HEK293 (cell line): ENCODE data around the gene PPARG.
"Not testable (repeated sequence)": the region's sequence is repeated elsewhere in the genome, so short reads cannot be mapped to it uniquely, and the experiment has no call there.

ENCODE experiments used
- CTCF ChIA-PET: fragments of 350-600 bp; formaldehyde crosslinking; extraction: SDS; loops from one replicate; lab custom pipeline; 2021; ENCODE audit warnings: antibody characterized with exemption; lab: Yijun Ruan, JAX
- POLR2A ChIA-PET: fragments of 300-600 bp; formaldehyde crosslinking; extraction: SDS; loops from one replicate; lab custom pipeline; 2020; ENCODE audit warnings: antibody characterized with exemption, inconsistent platforms; lab: Yijun Ruan, JAX
- H3K27ac ChIP-seq: fragments of 200-500 bp; sonication (Bioruptor generic); 2 replicates; pipeline ENCODE4 v1.5.1; 2014; ENCODE audit warnings: low read depth, low read length, control low read depth, inconsistent platforms; ENCODE audit errors: extremely low read depth
- H3K36me3 ChIP-seq, 2 experiments: fragments of 200-500 bp in 1 of 2; sonication (Bioruptor generic) in 1 of 2; 1 replicate in 1 of 2; 2 replicates in 1 of 2; pipeline ENCODE4 v1.5.1; 2014 to 2017; ENCODE audit warnings: inconsistent platforms in 2 of 2, low read length in 2 of 2; ENCODE audit not compliant: control insufficient read depth in 2 of 2, insufficient read depth in 1 of 2
- H3K4me1 ChIP-seq: fragments of 200-500 bp; sonication (Bioruptor generic); 2 replicates; pipeline ENCODE4 v1.5.1; 2014; ENCODE audit warnings: mild to moderate bottlenecking, low read length, inconsistent platforms; ENCODE audit not compliant: control insufficient read depth, insufficient read depth
- H3K4me3 ChIP-seq: 2 replicates; pipeline ENCODE4 v1.5.1; 2011; ENCODE audit warnings: low read depth, mild to moderate bottlenecking, control low read depth, low read length, moderate library complexity
- H3K9me3 ChIP-seq: fragments of 200-500 bp; sonication (Bioruptor generic); 2 replicates; pipeline ENCODE4 v1.5.1; 2014; ENCODE audit warnings: low read depth, low read length, inconsistent platforms; ENCODE audit not compliant: control insufficient read depth, insufficient read depth
- BCL11B ChIP-seq: fragments of 450-650 bp; formaldehyde crosslinking; IDR thresholded peaks from 2 replicates; pipeline ENCODE4 v1.5.1; 2016; ENCODE audit warnings: low read depth, missing biosample characterization, missing genetic modification characterization
- KLF8 ChIP-seq: fragments of 450-650 bp; formaldehyde crosslinking; IDR thresholded peaks from 2 replicates; pipeline ENCODE4 v1.5.1; 2016; ENCODE audit warnings: missing biosample characterization, missing genetic modification characterization
- PRDM1 ChIP-seq: fragments of 450-650 bp; formaldehyde crosslinking; IDR thresholded peaks from 2 replicates; pipeline ENCODE4; 2016; ENCODE audit warnings: missing biosample characterization, missing genetic modification characterization
- RBAK ChIP-seq: fragments of 450-650 bp; formaldehyde crosslinking; IDR thresholded peaks from 2 replicates; pipeline ENCODE4 v1.5.1; 2016; ENCODE audit warnings: missing biosample characterization, missing genetic modification characterization
- REPIN1 ChIP-seq: fragments of 450-650 bp; formaldehyde crosslinking; IDR thresholded peaks from 2 replicates; pipeline ENCODE4 v1.5.1; 2017; ENCODE audit warnings: missing biosample characterization, missing genetic modification characterization, low read depth
- ZNF121 ChIP-seq: fragments of 450-650 bp; formaldehyde crosslinking; IDR thresholded peaks from 2 replicates; pipeline ENCODE4 v1.5.1; 2016; ENCODE audit warnings: missing biosample characterization, missing genetic modification characterization
- ZNF23 ChIP-seq: fragments of 450-650 bp; formaldehyde crosslinking; IDR thresholded peaks from 2 replicates; pipeline ENCODE4 v1.5.1; 2016; ENCODE audit warnings: missing biosample characterization, missing genetic modification characterization, borderline replicate concordance
- ZNF24 ChIP-seq: fragments of 450-650 bp; formaldehyde crosslinking; IDR thresholded peaks from 2 replicates; pipeline ENCODE4 v1.5.1; 2016; ENCODE audit warnings: missing biosample characterization, missing genetic modification characterization
- ZNF311 ChIP-seq: fragments of 450-650 bp; formaldehyde crosslinking; IDR thresholded peaks from 2 replicates; pipeline ENCODE4 v1.5.1; 2017; ENCODE audit warnings: missing biosample characterization, missing genetic modification characterization, borderline replicate concordance
- ZNF366 ChIP-seq: fragments of 450-650 bp; formaldehyde crosslinking; conservative IDR thresholded peaks from 2 replicates; pipeline ENCODE4 v1.5.1; 2016; ENCODE audit warnings: missing biosample characterization, missing genetic modification characterization
- ZNF398 ChIP-seq: fragments of 450-650 bp; formaldehyde crosslinking; IDR thresholded peaks from 2 replicates; pipeline ENCODE4 v1.5.1; 2017; ENCODE audit warnings: missing biosample characterization, missing genetic modification characterization
- ZNF423 ChIP-seq: fragments of 450-650 bp; formaldehyde crosslinking; IDR thresholded peaks from 2 replicates; pipeline ENCODE4 v1.5.1; 2016; ENCODE audit warnings: missing biosample characterization, missing genetic modification characterization
- ZNF433 ChIP-seq: fragments of 450-650 bp; formaldehyde crosslinking; IDR thresholded peaks from 2 replicates; pipeline ENCODE4 v1.5.1; 2016; ENCODE audit warnings: missing biosample characterization, missing genetic modification characterization, low read depth
- ZNF473 ChIP-seq: fragments of 450-650 bp; formaldehyde crosslinking; IDR thresholded peaks from 2 replicates; pipeline ENCODE4 v1.5.1; 2017; ENCODE audit warnings: missing biosample characterization, missing genetic modification characterization
- ZNF529 ChIP-seq: fragments of 450-650 bp; formaldehyde crosslinking; IDR thresholded peaks from 2 replicates; pipeline ENCODE4 v1.5.1; 2017; ENCODE audit warnings: missing genetic modification characterization, missing biosample characterization; ENCODE audit not compliant: insufficient replicate concordance
- TF ChIP-seq, protein P1 (sequence below): fragments of 450-650 bp; formaldehyde crosslinking; IDR thresholded peaks from 2 replicates; pipeline ENCODE4 v1.5.1; 2016; ENCODE audit warnings: missing biosample characterization, missing genetic modification characterization
- TF ChIP-seq, protein P2 (sequence below): fragments of 450-650 bp; formaldehyde crosslinking; IDR thresholded peaks from 2 replicates; pipeline ENCODE4 v1.5.1; 2017; ENCODE audit warnings: missing biosample characterization, missing genetic modification characterization
- TF ChIP-seq, protein P3 (sequence below): fragments of 450-650 bp; formaldehyde crosslinking; IDR thresholded peaks from 2 replicates; pipeline ENCODE4 v1.5.1; 2016; ENCODE audit warnings: missing biosample characterization, missing genetic modification characterization

The PPARG gene

DNA sequence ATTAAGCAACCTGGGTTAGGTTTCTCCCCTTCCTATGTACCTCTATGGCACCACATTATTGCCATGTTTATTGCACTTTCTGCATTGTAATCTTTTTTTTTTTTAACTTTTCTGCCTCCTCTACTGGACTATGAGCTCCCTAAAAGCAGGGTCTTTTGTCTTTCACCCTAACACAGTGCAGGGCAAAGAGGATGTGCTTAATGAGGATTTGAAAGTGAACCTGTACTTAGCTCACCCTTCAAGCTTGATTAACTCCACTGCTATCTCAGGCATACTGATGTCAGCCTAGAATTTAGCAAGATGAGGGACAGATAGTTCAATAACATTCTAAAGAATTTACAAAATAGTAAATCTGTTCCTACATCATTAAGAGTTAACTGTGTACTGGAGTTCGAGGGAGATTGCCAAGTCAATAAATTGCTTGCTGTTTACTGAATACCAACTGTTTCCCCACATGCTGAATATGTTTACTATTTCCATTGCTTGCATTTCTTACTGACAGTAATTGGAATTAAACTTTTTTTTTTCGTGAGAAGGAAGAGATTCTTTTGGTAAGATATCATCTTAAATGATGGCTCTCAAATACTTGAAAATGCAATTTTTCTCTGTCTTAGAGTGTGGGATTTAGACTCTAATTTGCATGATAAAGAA lies 15.7 kb upstream of the PPARG start:
- no peak for TF ChIP-seq ZNF23 (tag by site-specific recombination)
- TF ChIP-seq ZNF423: no peak
- TF ChIP-seq ZNF433 (tag by site-specific recombination): no peak
- no peak overlapping the region for H3K27ac ChIP-seq
- H3K4me1 ChIP-seq: no peaks in the 10 kb centered on the region
- no peaks in the 10 kb centered on the region for H3K9me3 ChIP-seq
- POLR2A ChIA-PET: no interaction called here
- CTCF ChIA-PET: interaction anchor here (0.7 kb wide), 1 partner anchor 20 kb away, joined by 3 read pairs; no protein-coding TSS in a partner anchor
- no peak overlapping the region for H3K4me3 ChIP-seq
- no peaks in the 10 kb centered on the region; a peak in 1 of 3 replicates for H3K36me3 ChIP-seq

DNA sequence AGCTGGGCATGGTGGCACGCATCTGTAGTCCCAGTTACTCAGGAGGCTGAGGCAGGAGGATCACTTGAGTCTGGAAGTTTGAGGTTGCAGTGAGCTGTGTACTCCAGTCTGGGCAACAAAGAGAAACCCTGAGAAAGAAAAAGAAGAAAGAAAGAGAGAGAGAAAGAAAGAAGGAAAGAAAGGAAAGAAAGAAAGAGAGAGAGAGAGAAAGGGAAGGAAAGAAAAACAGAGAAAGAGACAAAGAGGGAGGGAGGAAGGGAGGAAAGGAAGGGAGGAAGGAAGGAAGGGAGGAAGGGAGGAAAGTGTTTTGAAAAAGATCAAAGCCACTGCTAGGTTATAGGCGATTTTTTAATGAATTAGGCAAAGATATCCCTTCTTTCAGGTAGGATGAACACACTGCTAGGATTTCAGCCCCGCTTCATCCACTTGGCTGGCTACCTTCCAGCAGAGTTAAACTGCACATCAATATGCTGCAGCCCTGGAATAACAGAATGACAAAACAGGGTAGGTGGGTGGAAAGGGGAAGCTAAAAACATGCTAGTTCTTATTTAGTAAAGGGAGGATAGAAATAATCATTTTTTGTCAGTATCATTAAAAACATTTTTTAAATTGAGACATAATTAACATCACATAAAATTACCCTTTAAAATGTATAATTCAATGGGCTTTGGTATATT lies 12.8 kb upstream of the PPARG start:
- POLR2A ChIA-PET: no interaction called here

DNA sequence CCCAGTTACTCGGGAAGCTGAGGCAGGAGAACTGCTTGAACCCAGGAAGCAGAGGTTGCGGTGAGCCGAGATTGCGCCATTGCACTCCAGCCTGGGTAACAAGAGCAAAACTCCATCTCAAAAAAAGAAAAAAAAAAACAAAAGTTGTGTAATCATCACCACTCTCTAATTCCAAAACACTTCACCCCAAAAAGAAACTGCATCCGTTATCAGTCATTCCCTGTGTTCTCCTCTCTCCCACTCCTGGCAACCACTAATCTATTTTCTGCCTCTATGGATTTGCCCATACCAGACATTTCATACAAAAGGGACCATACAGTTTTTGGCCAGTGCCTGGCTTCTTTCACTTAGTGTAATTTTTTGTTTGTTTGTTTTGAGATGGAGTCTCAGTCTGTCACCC lies 12.0 kb upstream of the PPARG start:
- CTCF ChIA-PET, H3K4me3 ChIP-seq, H3K9me3 ChIP-seq, POLR2A ChIA-PET, H3K36me3 ChIP-seq, H3K4me1 ChIP-seq, H3K27ac ChIP-seq: not testable (repeated sequence)
- peak; percentile 52; the same call in 1 of the 2 replicates for TF ChIP-seq PRDM1 (tag by site-specific recombination)
- TF ChIP-seq, protein P1, sequence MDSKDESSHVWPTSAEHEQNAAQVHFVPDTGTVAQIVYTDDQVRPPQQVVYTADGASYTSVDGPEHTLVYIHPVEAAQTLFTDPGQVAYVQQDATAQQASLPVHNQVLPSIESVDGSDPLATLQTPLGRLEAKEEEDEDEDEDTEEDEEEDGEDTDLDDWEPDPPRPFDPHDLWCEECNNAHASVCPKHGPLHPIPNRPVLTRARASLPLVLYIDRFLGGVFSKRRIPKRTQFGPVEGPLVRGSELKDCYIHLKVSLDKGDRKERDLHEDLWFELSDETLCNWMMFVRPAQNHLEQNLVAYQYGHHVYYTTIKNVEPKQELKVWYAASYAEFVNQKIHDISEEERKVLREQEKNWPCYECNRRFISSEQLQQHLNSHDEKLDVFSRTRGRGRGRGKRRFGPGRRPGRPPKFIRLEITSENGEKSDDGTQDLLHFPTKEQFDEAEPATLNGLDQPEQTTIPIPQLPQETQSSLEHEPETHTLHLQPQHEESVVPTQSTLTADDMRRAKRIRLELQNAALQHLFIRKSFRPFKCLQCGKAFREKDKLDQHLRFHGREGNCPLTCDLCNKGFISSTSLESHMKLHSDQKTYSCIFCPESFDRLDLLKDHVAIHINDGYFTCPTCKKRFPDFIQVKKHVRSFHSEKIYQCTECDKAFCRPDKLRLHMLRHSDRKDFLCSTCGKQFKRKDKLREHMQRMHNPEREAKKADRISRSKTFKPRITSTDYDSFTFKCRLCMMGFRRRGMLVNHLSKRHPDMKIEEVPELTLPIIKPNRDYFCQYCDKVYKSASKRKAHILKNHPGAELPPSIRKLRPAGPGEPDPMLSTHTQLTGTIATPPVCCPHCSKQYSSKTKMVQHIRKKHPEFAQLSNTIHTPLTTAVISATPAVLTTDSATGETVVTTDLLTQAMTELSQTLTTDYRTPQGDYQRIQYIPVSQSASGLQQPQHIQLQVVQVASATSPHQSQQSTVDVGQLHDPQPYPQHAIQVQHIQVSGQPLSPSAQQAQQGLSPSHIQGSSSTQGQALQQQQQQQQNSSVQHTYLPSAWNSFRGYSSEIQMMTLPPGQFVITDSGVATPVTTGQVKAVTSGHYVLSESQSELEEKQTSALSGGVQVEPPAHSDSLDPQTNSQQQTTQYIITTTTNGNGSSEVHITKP (tag by site-specific recombination): 0 out of 2 replicates have a peak, but pooled peaks have one; percentile 10

More for the DNA sequence above, 12.8 kb upstream of the PPARG start:
- H3K4me1 ChIP-seq: peaks cover 8% of the 10 kb centered on the region
- no peak overlapping the region for H3K27ac ChIP-seq
- no peaks in the 10 kb centered on the region for H3K9me3 ChIP-seq
- 0 out of 2 replicates have a peak, but pooled peaks have one; percentile 27 for TF ChIP-seq ZNF121 (tag by site-specific recombination)
- TF ChIP-seq ZNF398 (tag by site-specific recombination): peak; percentile 13; the same call in 1 of the 2 replicates
- TF ChIP-seq ZNF366 (tag by site-specific recombination): peak; percentile 89
- TF ChIP-seq PRDM1 (tag by site-specific recombination): peak; percentile 69
- TF ChIP-seq ZNF311 (tag by site-specific recombination): no peak
- H3K4me3 ChIP-seq: no peak overlapping the region
- CTCF ChIA-PET: no interaction called here
- H3K36me3 ChIP-seq: no peaks in the 10 kb centered on the region; a peak in 1 of 3 replicates

DNA sequence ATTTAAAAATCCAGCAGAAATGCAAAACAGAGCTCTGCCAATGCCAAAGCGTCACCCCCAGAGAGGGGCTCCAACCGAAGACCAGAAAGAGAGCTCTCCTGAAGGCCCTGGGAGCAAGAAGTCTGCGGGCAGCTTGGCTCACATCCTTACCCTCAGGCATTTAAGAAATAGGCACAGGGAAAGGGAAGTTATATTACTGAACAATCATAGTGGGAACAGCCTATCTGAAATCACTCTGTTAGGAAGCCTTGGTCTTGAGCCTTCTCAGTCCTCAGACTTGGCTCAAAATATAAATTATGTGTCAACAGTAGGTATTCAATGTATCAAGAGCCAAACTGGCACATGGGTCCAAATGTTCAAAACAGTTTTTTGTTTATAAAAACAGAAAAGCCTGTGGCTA lies 10.3 kb upstream of the PPARG start:
- peaks cover 9% of the 10 kb centered on the region for H3K4me1 ChIP-seq
- CTCF ChIA-PET: no interaction called here
- POLR2A ChIA-PET: interaction anchor here (1.9 kb wide), 1 partner anchor 205 kb away, joined by 6 read pairs; the partner anchor contains the start of gene TSEN2
- no peak overlapping the region for H3K4me3 ChIP-seq
- no peaks in the 10 kb centered on the region for H3K9me3 ChIP-seq
- no peaks in the 10 kb centered on the region; a peak in 1 of 3 replicates for H3K36me3 ChIP-seq
- no peak overlapping the region for H3K27ac ChIP-seq
- no peak for TF ChIP-seq ZNF473 (tag by site-specific recombination)
- no peak for TF ChIP-seq KLF8 (tag by site-specific recombination)
- TF ChIP-seq RBAK (tag by site-specific recombination): no peak
- TF ChIP-seq, protein P2, sequence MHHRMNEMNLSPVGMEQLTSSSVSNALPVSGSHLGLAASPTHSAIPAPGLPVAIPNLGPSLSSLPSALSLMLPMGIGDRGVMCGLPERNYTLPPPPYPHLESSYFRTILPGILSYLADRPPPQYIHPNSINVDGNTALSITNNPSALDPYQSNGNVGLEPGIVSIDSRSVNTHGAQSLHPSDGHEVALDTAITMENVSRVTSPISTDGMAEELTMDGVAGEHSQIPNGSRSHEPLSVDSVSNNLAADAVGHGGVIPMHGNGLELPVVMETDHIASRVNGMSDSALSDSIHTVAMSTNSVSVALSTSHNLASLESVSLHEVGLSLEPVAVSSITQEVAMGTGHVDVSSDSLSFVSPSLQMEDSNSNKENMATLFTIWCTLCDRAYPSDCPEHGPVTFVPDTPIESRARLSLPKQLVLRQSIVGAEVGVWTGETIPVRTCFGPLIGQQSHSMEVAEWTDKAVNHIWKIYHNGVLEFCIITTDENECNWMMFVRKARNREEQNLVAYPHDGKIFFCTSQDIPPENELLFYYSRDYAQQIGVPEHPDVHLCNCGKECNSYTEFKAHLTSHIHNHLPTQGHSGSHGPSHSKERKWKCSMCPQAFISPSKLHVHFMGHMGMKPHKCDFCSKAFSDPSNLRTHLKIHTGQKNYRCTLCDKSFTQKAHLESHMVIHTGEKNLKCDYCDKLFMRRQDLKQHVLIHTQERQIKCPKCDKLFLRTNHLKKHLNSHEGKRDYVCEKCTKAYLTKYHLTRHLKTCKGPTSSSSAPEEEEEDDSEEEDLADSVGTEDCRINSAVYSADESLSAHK (tag by site-specific recombination): no peak
- no peak for TF ChIP-seq BCL11B
- TF ChIP-seq REPIN1 (tag by site-specific recombination): no peak
- no peak for TF ChIP-seq ZNF529 (tag by site-specific recombination)
- TF ChIP-seq, protein P3, sequence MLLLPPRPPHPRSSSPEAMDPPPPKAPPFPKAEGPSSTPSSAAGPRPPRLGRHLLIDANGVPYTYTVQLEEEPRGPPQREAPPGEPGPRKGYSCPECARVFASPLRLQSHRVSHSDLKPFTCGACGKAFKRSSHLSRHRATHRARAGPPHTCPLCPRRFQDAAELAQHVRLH: no peak
- no peak for TF ChIP-seq ZNF24
